ENCODE results near the gene ARCN1.

GRCh38 chr11:118628031-118628430 is 55.8 kb downstream of the ARCN1 start:
- no peak for TF ChIP-seq CTCF (IDR thresholded peaks at IDR 0.05)
- TF ChIP-seq POLR2AphosphoS5 (IDR thresholded peaks at IDR 0.05) = no peak
- TF ChIP-seq EP300 (IDR thresholded peaks at IDR 0.05) = no peak

Data from upper lobe of left lung (tissue), 4 donors.